ENCODE results near the gene ABCG5.

- no peak for TF ChIP-seq CTCF (conservative IDR thresholded peaks at IDR 0.05 in 1 of 2, IDR thresholded peaks at IDR 0.05 in 1 of 2; ENCODE audit: extremely low read depth in 1 of 2, insufficient read depth in 1 of 2, low read depth in 1 of 2, low read length in 2 of 2)
- TF ChIP-seq EZH2 (IDR thresholded peaks at IDR 0.05; ENCODE audit: borderline replicate concordance, low read length), result no peak
Measured at GRCh38 chr2:43874776-43875451, 36.3 kb upstream of the ABCG5 start.

Data from mammary epithelial cell (primary cell).